ENCODE measurements around the gene TBCCD1. TPM values are rescaled to one million over a fixed set of nuclear protein-coding genes. Genes with fewer than 3 reads are reported as not detected.
"Not testable (repeated sequence)": the region's sequence is repeated elsewhere in the genome, so short reads cannot be mapped to it uniquely, and the experiment has no call there.

Gene TBCCD1
- total and polyA plus RNA-seq, 5 donors = 4.7 to 8.4 (median 7.4) TPM

- WGBS = 90% methylated on average over 3 of the region's 3 CpGs
- DNase-seq = no peak
- no peak for ATAC-seq
- no peaks in the 10 kb centered on the region for H3K4me1 ChIP-seq (ENCODE audit: control insufficient read depth, insufficient read depth, low read length)
- no peak overlapping the region for H3K27ac ChIP-seq (ENCODE audit: low read length)
- no peaks in the 10 kb centered on the region for H3K27me3 ChIP-seq (ENCODE audit: control insufficient read depth, insufficient read depth)
- intact Hi-C loops (cut with DNase I) = no loop called here
- H3K9me3 ChIP-seq (ENCODE audit: control insufficient read depth, low read length) = no peaks in the 10 kb centered on the region
- H3K4me3 ChIP-seq (ENCODE audit: low read length) = no peak overlapping the region
These were observed 13.6 kb upstream of the TBCCD1 start for GRCh38 chr3:186580785-186581184.

DNA sequence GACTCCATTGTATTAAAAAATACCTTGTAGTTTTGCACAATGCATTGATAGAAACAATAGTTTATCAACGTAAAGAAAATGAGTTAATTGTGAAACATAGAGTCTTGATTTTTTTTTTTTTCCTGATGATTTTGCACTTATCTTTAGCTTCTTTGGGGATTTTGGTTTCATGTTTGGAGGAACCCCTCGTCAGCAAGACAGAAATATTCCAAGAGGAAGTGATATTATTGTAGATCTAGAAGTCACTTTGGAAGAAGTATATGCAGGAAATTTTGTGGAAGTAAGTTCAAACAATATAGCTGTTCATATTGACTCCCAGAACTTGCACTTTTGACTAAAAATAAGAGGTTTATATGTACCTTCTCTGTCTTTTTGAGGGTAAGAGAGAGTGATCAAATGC lies 10.4 kb upstream of the TBCCD1 start:
- DNase-seq = no peak
- ATAC-seq = no peak
- Histone ChIP-seq H3K27me3 (ENCODE audit: control insufficient read depth, insufficient read depth) (no peaks in the 10 kb centered on the region), H3K4me1 (ENCODE audit: control insufficient read depth, insufficient read depth, low read length) (no peaks in the 10 kb centered on the region), H3K4me3 (ENCODE audit: low read length) (no peak overlapping the region), H3K27ac (ENCODE audit: low read length) (no peak overlapping the region), H3K9me3 (ENCODE audit: control insufficient read depth, low read length) (no peaks in the 10 kb centered on the region)
- intact Hi-C loops (cut with DNase I) = no loop called here
- 77% methylated on average over 2 of the region's 2 CpGs for WGBS

GRCh38 chr3:186571644-186572013 lies 4.5 kb upstream of the TBCCD1 start:
- Histone ChIP-seq H3K4me3 (ENCODE audit: low read length) (peak overlapping the region; percentile 62), H3K9me3 (ENCODE audit: control insufficient read depth, low read length) (no peaks in the 10 kb centered on the region), H3K27ac (ENCODE audit: low read length) (no peak overlapping the region), H3K27me3 (ENCODE audit: control insufficient read depth, insufficient read depth) (no peaks in the 10 kb centered on the region), H3K4me1 (ENCODE audit: control insufficient read depth, insufficient read depth, low read length) (peaks cover 2% of the 10 kb centered on the region)
- DNase-seq = no peak
- no peak for ATAC-seq
- intact Hi-C loops (cut with DNase I) = no loop called here
- 68% methylated on average over 2 of the region's 2 CpGs for WGBS

GRCh38 chr3:186570941-186571643 lies 4.0 kb upstream of the TBCCD1 start:
- ATAC-seq = peak in 1 of 2 donors; percentile 0

DNA sequence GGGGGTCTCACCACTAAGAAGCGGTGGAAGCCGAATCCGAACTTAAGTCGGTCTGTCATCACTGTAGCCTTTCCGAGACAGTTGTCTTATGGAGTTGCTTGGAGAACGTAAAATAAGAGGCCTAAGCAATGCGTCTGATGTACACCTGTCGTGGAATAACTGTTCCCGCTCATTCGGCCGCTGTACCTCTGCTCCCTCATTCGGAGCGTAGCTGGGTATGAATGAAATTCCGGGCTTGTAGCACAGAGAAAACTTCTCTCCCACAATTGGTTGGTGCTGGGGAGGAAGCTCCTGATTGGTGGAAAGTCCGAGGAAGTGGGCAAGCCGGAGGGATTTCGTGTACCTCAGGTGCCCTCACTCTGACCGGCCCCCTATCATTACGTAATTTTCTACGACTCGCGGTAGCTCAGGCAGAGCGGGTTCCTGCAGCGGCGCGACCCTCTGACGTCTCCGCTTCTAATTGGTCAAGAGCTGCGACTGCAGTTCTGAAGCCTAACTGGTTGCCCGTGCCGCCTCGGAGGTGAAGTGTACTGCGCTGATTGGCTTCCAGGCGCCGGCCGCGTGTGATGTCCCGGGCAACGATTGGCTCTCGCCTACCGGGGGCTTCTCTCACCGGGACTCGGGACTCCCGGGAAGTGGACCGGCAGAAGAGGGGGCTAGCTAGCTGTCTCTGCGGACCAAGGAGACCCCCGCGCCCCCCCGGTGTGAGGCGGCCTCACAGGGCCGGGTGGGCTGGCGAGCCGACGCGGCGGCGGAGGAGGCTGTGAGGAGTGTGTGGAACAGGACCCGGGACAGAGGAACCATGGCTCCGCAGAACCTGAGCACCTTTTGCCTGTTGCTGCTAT lies 3.2 kb upstream of the TBCCD1 start, which contains the start of gene DNAJB11:
TSS of gene DNAJB11 (plus strand) at position 625 of the 845 bp plus-strand sequence. CDS start at position 803, 178 bp downstream.
- intact Hi-C loops (cut with DNase I) = no loop called here
- Histone ChIP-seq H3K9me3 (ENCODE audit: control insufficient read depth, low read length) (no peaks in the 10 kb centered on the region), H3K27me3 (ENCODE audit: control insufficient read depth, insufficient read depth) (no peaks in the 10 kb centered on the region), H3K27ac (ENCODE audit: low read length) (peak within 1 kb of the TSS; percentile 85), H3K4me3 (ENCODE audit: low read length) (peak within 1 kb of the TSS; percentile 62), H3K4me1 (ENCODE audit: control insufficient read depth, insufficient read depth, low read length) (peaks cover 2% of the 10 kb centered on the region)
- ATAC-seq = peak; percentile 97 to 98
- DNase-seq = peak; percentile 99 to 100 (median 99)
- under 1% methylated on average over 59 of the region's 59 CpGs for WGBS

More at GRCh38 chr3:186570941-186571643, 4.0 kb upstream of the TBCCD1 start:
- Histone ChIP-seq H3K4me1 (ENCODE audit: control insufficient read depth, insufficient read depth, low read length) (peaks cover 2% of the 10 kb centered on the region), H3K9me3 (ENCODE audit: control insufficient read depth, low read length) (no peaks in the 10 kb centered on the region), H3K4me3 (ENCODE audit: low read length) (peak overlapping the region; percentile 62), H3K27me3 (ENCODE audit: control insufficient read depth, insufficient read depth) (no peaks in the 10 kb centered on the region), H3K27ac (ENCODE audit: low read length) (peak overlapping the region; percentile 85)
- no peak for DNase-seq
- intact Hi-C loops (cut with DNase I) = no loop called here
- 7% methylated on average over 21 of the region's 21 CpGs for whole genome bisulfite sequencing

GRCh38 chr3:186569779-186570095 lies 2.6 kb upstream of the TBCCD1 start:
- peaks cover 2% of the 10 kb centered on the region for H3K4me1 ChIP-seq (ENCODE audit: control insufficient read depth, insufficient read depth, low read length)
- WGBS = 8% methylated on average over 7 of the region's 7 CpGs

GRCh38 chr3:186569361-186569760 lies 2.2 kb upstream of the TBCCD1 start:
- peak in 1 of 3 donors; percentile 51 for DNase-seq
- H3K4me1 ChIP-seq (ENCODE audit: control insufficient read depth, insufficient read depth, low read length); H3K9me3 ChIP-seq (ENCODE audit: control insufficient read depth, low read length); H3K27ac ChIP-seq (ENCODE audit: low read length); intact Hi-C loops (cut with DNase I); H3K27me3 ChIP-seq (ENCODE audit: control insufficient read depth, insufficient read depth); ATAC-seq; H3K4me3 ChIP-seq (ENCODE audit: low read length): not testable (repeated sequence)
- WGBS = 88% methylated on average over 11 of the region's 11 CpGs

More at GRCh38 chr3:186569779-186570095, 2.6 kb upstream of the TBCCD1 start:
- ATAC-seq (no peak), DNase-seq (no peak)
- intact Hi-C loops (cut with DNase I) = no loop called here
- peak overlapping the region; percentile 51 for H3K4me3 ChIP-seq (ENCODE audit: low read length)
- H3K27me3 ChIP-seq (ENCODE audit: control insufficient read depth, insufficient read depth) = no peaks in the 10 kb centered on the region
- H3K9me3 ChIP-seq (ENCODE audit: control insufficient read depth, low read length) = no peaks in the 10 kb centered on the region
- peak overlapping the region; percentile 19 for H3K27ac ChIP-seq (ENCODE audit: low read length)

DNA sequence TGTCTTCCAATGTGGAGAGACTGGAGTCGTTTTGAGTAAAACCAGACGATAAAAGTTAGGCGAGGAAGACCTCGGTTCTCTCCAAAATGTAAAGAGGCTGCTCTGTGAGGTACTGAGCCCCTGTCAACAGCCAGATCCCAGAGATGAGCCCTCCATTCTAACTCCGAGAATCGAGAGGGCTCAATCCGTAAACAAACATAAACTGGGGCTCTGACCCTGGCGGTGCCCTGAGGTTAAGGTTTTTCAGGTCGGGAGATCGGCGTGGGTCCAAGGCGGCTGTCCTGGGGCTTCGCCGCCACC lies 417 bp downstream of the TBCCD1 start:
- under 1% methylated on average over 14 of the region's 14 CpGs for WGBS
- intact Hi-C loops (cut with DNase I) = no loop called here
- no peaks in the 10 kb centered on the region for H3K9me3 ChIP-seq (ENCODE audit: control insufficient read depth, low read length)
- H3K27me3 ChIP-seq (ENCODE audit: control insufficient read depth, insufficient read depth) = no peaks in the 10 kb centered on the region
- ATAC-seq = no peak
- H3K4me3 ChIP-seq (ENCODE audit: low read length) = peak overlapping the region; percentile 83
- H3K4me1 ChIP-seq (ENCODE audit: control insufficient read depth, insufficient read depth, low read length) = peaks cover 2% of the 10 kb centered on the region
- no peak for DNase-seq
- peak overlapping the region; percentile 67 for H3K27ac ChIP-seq (ENCODE audit: low read length)

GRCh38 chr3:186564586-186564985 lies 2.6 kb downstream of the TBCCD1 start:
- Histone ChIP-seq H3K27me3 (ENCODE audit: control insufficient read depth, insufficient read depth) (no peaks in the 10 kb centered on the region), H3K4me3 (ENCODE audit: low read length) (no peak overlapping the region), H3K9me3 (ENCODE audit: control insufficient read depth, low read length) (no peaks in the 10 kb centered on the region), H3K27ac (ENCODE audit: low read length) (no peak overlapping the region), H3K4me1 (ENCODE audit: control insufficient read depth, insufficient read depth, low read length) (peaks cover 1% of the 10 kb centered on the region)
- intact Hi-C loops (cut with DNase I) = no loop called here
- ATAC-seq (no peak), DNase-seq (no peak)

DNA sequence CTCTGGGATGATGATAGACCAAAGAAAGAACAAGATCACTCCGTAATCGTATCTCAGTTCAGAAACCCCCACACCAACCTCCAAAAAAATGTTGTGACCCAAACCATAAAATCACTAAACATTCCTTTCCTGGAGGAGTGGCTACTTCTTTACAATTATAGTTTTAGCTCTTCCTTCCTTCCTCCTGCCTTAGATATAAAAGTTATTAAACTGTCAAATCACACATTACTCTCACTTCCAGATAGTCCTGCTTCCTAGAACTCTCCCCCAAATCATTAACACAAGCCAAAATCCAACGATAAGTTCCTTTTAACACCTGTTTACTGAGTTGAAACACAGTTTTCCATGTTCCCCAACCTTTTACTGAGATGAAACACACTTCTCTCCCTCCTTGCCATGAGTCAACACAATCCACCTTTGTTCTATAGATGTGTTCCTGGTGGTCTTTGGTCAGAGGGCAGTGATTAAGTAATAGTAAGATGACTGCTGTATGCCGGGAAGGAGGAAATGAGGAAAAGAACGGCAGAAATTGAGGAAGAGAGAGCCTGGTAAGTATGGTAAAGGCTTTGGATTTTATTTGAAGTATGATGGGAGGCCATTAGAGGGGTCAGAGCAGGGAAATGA lies 14.6 kb downstream of the TBCCD1 start:
- Histone ChIP-seq H3K9me3 (ENCODE audit: control insufficient read depth, low read length) (no peaks in the 10 kb centered on the region), H3K27me3 (ENCODE audit: control insufficient read depth, insufficient read depth) (no peaks in the 10 kb centered on the region), H3K4me3 (ENCODE audit: low read length) (no peak overlapping the region), H3K27ac (ENCODE audit: low read length) (no peak overlapping the region), H3K4me1 (ENCODE audit: control insufficient read depth, insufficient read depth, low read length) (no peaks in the 10 kb centered on the region)
- intact Hi-C loops (cut with DNase I) = no loop called here
- ATAC-seq (no peak), DNase-seq (no peak)
- 62% methylated on average over 5 of the region's 5 CpGs for WGBS

- no peak for DNase-seq
These were observed 15.8 kb downstream of the TBCCD1 start for GRCh38 chr3:186551387-186551786.

More at GRCh38 chr3:186551387-186551786, 15.8 kb downstream of the TBCCD1 start:
- H3K9me3 ChIP-seq (ENCODE audit: control insufficient read depth, low read length) = no peaks in the 10 kb centered on the region
- H3K4me1 ChIP-seq (ENCODE audit: control insufficient read depth, insufficient read depth, low read length) = no peaks in the 10 kb centered on the region
- H3K27me3 ChIP-seq (ENCODE audit: control insufficient read depth, insufficient read depth) = no peaks in the 10 kb centered on the region
- H3K27ac ChIP-seq (ENCODE audit: low read length) = no peak overlapping the region
- no peak overlapping the region for H3K4me3 ChIP-seq (ENCODE audit: low read length)
- intact Hi-C loops (cut with DNase I) = no loop called here
- WGBS = 91% methylated on average over 6 of the region's 6 CpGs
- no peak for ATAC-seq
